ENCODE results near the gene VRK2.

The VRK2 gene

DNA sequence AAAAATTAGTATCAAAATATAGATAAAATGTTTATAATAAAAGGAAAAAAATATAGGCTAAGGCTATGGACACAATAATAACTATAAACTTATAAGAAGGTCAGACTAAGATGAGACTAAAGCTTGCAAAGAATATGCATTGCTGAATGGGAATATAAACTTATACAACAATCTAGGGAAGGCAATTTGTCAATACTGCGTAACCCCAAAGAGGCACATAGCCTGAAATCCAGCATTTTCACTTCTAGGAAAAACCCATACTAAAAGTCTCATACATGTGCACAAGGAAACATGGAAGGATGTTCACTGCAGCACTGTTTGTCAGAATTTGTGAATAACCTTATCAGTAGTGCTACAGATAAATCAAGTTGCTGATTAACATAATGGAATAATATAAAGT is 149.1 kb downstream of the VRK2 start:
- H3K4me3 ChIP-seq (ENCODE audit: low read length) = no peak overlapping the region
- no peak for TF ChIP-seq ZNF274 (IDR thresholded peaks at IDR 0.05; ENCODE audit: low read depth, low read length)

DNA sequence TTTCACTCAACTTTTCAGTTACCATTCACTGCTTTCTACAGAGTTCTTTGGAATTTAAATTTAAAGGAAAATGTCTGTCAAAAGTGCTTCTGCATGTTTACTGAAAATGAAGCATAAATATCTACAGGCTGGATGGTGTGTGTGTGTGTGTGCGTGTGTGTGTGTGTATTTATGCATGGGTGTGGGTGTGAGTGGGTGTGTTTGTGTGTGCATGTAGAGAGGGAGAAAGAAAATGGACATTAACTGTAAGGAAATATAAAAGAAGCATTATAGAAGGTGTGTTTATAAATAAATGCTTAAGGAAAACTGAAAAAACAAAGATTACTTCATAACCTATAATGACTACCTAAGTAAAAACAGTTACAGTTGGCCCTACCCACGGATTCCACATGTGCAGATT is 151.3 kb downstream of the VRK2 start:
- H3K4me3 ChIP-seq (ENCODE audit: low read length) = no peak overlapping the region

DNA sequence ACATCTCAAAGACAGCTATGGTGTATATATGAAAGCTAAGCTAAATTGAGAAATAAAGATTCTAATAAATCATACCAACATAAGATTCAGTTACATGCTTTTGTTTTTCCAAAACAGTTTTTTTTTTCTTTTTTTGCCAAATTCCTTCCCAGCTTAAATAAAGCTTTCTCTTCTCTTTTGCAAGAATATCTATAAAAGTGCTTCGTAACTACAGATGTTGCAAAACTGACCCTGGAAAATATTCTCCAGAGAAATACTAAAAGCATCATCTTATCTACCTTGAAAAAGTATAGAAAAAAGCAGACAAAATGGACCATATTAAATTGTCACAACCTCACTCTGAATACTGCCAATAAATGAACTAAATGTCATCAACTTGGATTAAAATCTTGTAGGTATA is 155.8 kb downstream of the VRK2 start:
- no peak overlapping the region for H3K4me3 ChIP-seq (ENCODE audit: low read length)
- TF ChIP-seq ZNF274 (IDR thresholded peaks at IDR 0.05; ENCODE audit: low read depth, low read length) = no peak

More for the DNA sequence above, 151.3 kb downstream of the VRK2 start:
- TF ChIP-seq ZNF274 (IDR thresholded peaks at IDR 0.05; ENCODE audit: low read depth, low read length) = no peak

DNA sequence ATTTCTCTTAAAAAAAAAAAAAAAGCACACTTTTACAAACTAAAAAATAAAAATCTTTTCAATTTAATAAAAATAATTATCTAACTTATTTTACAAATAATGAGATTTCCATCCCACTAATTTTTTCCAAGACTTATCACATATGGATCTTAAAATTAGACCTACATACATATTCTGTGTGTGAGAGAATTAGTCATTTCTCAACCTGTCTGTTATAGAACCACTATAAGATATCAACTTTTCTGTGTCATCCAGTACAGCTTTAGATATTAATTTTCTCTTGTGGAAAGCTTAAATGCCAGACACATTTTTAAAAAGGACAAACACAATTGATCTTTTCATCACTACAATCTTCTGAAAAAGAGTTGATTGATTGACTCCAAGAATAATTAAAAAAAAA is 156.4 kb downstream of the VRK2 start:
- no peak for TF ChIP-seq ZNF274 (IDR thresholded peaks at IDR 0.05; ENCODE audit: low read depth, low read length)
- H3K4me3 ChIP-seq (ENCODE audit: low read length) = no peak overlapping the region

DNA sequence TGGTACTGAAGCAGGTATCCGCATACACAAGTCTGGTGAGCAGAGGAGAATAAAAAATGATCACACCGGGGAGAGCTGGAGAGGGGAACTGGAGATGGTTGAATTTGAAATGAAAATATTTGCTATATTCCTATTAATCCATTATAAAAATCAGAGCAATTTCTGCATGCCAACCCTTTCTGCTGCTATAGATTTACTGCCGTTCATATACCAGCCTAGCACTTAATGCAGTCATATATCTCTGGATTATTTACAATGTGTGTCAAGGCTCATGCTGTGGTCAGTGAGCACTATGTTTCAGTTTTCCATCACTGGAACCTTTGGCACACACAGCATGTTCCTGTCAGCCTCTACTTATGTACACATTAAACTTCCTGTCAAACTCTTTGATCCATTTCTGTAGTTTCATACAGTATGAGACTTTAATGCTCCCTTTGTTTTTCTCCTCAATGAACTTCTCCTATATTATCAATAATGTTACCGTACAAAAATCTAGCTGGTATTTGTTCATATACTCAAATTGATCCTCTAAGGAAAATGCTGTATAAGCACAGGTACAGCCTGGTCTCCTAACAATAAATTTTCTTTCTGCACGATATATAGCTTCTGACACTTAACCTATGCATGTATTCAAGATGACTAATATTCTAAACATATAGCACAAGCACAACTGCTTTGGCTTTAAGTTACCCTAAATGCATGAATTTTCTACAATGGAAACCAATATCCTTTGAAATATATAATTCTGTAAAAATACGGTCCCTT is 157.8 kb downstream of the VRK2 start:
- no peak overlapping the region for H3K4me3 ChIP-seq (ENCODE audit: low read length)
- no peak for TF ChIP-seq ZNF274 (IDR thresholded peaks at IDR 0.05; ENCODE audit: low read depth, low read length)

DNA sequence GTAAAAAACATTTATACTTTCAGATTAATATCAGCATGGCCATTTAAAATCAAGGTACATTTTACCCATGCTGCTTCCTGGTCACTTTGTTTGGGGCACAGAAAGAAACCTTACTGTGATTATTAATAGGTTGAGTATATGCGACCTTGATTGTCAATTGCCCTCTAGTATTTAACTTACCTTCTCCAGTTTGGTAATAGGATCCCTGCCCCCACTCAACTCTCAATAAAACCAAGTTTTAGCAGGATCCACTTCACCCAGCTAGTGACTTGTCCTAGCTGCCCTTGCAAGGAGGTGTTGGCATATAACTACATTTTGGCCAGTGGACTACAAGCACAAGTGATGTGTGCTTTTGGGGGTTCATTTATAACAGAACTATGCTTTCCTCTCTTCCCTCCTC is 160.2 kb downstream of the VRK2 start:
- no peak for TF ChIP-seq ZNF274 (IDR thresholded peaks at IDR 0.05; ENCODE audit: low read depth, low read length)
- no peak overlapping the region for H3K4me3 ChIP-seq (ENCODE audit: low read length)

DNA sequence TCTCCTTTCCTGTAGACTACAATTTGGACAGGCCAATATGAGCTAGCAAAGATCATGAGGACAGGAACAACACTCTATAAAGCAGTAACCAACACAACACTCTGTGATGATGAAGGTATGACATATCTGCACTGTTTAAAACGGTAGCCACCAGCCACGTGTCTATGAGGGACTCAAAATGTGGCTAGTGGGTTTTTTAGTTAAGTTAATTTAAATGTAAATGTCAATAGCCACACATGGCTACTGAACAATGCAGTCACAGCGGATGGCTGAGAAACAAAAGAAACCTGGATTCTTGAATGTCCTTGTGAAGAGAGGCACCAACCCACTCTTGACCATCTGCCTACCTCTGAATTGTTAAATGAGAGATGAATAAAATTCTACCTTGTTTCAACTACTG is 160.6 kb downstream of the VRK2 start:
- no peak overlapping the region for H3K4me3 ChIP-seq (ENCODE audit: low read length)
- TF ChIP-seq ZNF274 (IDR thresholded peaks at IDR 0.05; ENCODE audit: low read depth, low read length) = no peak
